ENCODE data around the gene NR2F1-AS1.
"Not testable (repeated sequence)": the region's sequence is repeated elsewhere in the genome, so short reads cannot be mapped to it uniquely, and the experiment has no call there.

The NR2F1-AS1 gene

DNA sequence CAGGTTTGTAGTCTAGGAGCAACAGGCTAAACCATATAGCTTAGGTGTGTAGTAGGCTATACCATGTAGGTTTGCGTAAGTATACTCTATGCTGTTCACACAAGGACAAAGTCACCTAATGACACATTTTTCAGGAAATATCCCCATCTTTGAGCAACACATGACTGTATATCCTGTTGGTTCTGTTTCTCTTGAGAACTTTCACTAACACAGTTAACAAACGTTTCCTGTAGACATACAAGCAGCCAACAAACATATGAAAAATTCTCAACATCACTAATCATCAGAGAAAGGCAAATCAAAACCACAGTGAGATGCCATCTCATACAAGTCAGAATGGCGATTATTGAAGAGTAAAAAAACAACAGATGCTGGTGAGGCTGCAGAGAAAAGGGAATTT is 68.2 kb downstream of the NR2F1-AS1 start:
- no peak for DNase-seq

DNA sequence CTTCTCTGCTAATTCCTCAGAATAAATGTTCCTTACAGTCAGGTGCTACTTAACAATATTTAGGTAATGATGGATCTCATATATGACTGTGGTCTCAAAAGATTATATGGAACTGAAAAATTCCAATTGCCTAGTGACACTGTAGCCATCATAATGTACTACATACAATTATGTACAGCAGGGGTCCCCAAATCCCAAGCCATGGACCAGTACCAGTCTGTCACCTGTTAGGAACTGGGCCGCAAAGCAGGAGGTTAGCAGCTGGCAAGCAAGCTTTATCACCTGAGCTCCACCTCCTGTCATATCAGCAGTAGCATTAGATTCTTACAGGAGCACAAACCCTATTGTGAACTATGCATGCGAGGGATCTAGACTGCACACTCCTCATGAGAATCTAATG is 69.6 kb downstream of the NR2F1-AS1 start:
- DNase-seq = no peak

DNA sequence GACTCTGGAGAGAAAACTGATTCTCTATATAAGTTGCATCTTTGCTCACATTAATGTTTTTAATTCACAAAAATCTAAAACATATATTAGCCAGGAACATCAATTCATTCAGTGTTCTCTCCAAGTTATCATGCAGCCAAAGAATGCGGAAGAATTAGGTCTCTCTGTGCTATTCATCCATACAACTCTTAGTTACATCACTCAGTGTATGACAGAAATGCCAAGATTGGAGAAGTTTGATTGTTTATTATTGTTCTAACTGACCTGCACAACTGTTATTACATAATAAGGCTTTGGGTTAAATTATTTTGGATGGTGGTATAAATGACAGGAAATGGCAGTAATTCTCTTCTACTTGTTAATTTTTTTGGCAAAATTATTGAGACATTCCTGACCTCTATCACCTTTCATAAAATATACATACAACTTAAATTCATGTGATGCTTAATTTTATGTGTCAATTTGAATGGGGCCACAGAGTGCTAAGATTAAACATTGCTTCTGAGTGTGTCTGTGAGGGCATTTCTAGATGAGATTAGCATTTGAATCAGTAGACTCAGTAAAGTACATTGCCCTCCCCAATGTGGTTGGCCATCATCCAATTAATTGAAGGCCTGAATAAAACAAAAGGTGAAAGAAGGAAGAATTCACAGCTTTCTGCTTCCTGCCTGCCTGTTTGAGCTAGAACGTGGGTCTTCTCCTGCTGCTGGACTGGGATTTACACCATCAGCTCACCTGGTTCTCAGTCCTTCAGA is 70.2 kb downstream of the NR2F1-AS1 start:
- DNase-seq = no peak

- not testable (repeated sequence) for DNase-seq
These were observed 75.5 kb downstream of the NR2F1-AS1 start for GRCh38 chr5:93505553-93505952.

DNA sequence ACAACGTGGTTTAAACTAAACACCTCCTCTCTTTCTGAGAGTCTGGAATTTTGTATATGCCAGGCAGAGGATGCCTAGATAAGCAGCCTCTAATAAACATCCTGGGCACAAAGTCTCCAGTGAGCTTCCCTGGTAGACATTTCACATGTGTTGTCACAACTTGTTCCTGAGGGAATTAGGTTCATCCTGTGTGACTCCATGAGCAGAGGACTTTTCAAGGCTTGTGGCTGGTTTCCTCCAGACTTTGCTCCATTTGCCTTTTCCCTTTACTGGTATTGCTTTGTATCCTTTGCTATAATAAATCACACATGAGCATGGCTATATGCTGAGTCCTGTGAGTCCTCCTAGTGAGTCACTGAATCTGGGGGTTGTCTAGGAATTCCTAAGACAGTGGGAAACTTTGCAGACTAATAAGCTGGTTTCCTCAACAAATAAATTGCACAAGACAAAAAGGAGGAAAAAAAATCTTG is 77.4 kb downstream of the NR2F1-AS1 start:
- no peak for DNase-seq

DNA sequence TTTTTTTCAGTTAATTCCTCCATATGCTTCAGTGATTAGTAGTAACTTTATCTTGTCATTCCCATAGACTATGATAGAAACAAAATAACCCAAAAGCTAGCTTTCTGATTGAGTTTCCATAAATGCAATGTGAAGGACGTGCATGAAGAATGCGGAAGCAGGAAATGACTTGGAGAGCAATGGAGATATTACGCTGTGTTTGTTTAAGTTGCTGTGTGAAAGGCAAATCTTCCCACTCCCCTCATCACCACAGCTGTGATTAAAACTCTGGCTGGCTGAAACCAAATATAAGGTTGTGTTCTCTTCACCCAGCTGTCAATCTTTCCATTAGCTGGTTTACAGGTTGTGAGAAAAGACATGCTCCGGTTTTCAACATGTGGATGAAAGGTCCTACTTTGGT is 83.9 kb downstream of the NR2F1-AS1 start:
- no peak for DNase-seq

DNA sequence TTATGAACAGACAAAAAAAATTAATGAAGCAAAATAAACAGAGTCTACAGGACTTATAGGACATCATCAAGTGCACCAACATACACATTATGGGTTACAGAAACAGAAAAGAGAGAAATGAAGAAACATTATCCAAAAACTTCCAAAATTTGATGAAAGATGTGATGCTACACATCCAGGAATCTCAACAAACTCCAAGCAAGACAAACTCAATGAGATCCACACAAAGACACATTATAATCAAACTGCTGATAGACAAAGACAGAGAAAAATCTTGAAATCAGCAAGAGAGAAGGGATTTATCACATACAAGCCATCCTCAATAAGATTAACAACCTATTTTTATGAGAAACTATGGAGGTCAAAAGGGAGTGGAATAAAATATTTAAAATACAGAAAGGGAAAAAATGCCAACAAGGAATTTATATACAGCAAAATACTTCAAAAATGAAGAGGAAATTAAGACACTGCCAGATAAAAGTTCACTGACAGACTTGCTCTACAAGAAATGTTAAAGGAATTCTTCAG is 101.0 kb downstream of the NR2F1-AS1 start:
- DNase-seq = no peak

DNA sequence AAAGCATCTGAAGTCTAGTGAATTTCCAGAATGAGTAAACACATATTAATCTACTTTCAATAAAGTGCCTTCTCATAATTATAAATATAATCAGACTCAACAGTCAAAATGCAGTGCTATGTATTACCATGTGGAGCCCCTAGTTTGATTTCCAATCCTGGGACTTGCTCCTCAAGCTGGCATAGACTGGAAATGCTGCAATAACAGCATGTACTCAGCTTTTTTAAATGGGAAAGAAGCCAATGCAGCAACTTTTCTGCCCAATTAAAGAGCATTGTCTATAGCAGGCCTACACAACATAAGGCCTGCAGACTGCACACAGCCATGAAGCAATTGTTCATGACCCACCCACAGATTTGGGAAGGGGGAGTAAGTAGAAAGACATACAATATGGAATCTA is 103.2 kb downstream of the NR2F1-AS1 start:
- DNase-seq = no peak

GRCh38 chr5:93476251-93476742 is 104.7 kb downstream of the NR2F1-AS1 start:
- DNase-seq = no peak

DNA sequence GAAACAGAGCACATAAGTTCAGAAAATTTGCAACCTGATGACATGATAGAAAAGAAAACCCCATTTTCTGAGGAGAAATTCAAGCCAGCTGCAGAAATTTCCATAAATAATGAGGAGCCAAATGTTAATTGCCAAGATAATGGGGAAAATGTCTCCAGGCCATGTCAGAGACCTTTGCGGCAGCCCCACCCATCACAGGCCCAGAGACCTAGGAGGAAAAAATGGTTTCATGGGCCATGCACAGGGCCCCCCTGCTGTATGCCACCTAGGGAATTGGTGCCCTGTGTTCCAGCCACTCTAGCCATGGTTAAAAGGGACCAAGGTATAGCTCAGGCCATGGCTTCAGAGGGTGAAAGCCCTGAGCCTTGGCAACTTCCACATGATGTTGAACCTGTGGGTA is 118.1 kb downstream of the NR2F1-AS1 start:
- no peak for DNase-seq

DNA sequence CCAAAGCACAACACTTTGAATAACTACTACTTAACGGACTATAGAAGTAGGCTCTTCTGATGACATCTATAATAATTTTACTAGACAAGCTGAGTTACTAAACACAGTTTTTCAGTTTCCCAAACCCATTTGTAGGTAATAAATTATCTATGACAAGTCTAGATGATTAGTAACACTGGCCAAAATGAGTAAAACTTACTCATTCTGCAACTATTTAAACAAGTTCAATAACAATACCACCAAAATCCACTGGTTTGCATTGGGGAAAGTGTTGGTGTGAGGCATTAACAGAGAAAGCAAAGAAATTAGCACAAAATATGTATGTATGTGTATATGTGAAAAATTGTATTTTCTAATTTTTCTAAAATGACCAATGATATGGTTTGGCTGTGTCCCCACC is 119.3 kb downstream of the NR2F1-AS1 start:
- DNase-seq = no peak

- DNase-seq = no peak
These were observed 120.7 kb downstream of the NR2F1-AS1 start for GRCh38 chr5:93460286-93460685.

- DNase-seq = not testable (repeated sequence)
These were observed 124.2 kb downstream of the NR2F1-AS1 start for GRCh38 chr5:93456796-93457195.

GRCh38 chr5:93454896-93455295 is 126.1 kb downstream of the NR2F1-AS1 start:
- no peak for DNase-seq

DNA sequence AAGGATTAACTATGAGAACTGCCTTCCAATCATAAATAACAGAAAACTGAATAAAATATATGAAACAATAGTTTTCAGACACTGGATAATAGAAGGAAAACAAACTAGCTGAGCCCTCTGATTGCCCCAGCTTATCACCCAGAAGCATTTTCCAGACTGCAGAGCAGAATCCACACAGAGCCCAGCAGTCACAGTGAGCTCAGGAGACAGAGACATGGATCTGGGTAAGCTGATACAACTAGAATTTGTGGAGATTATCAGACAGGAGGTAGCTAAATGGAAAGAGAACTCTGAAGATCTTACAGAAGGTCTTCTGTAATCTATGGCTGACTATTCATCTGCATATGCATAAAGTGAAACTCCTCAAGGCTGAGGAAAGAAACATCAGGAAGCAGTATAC is 128.8 kb downstream of the NR2F1-AS1 start:
- no peak for DNase-seq

- no peak for DNase-seq
These were observed 142.9 kb downstream of the NR2F1-AS1 start for GRCh38 chr5:93438124-93438523.

- no peak for DNase-seq
These were observed 144.9 kb downstream of the NR2F1-AS1 start for GRCh38 chr5:93436083-93436482.

- DNase-seq = no peak
These were observed 147.6 kb downstream of the NR2F1-AS1 start for GRCh38 chr5:93433422-93433821.

GRCh38 chr5:93431250-93431649 is 149.8 kb downstream of the NR2F1-AS1 start:
- no peak for DNase-seq

DNA sequence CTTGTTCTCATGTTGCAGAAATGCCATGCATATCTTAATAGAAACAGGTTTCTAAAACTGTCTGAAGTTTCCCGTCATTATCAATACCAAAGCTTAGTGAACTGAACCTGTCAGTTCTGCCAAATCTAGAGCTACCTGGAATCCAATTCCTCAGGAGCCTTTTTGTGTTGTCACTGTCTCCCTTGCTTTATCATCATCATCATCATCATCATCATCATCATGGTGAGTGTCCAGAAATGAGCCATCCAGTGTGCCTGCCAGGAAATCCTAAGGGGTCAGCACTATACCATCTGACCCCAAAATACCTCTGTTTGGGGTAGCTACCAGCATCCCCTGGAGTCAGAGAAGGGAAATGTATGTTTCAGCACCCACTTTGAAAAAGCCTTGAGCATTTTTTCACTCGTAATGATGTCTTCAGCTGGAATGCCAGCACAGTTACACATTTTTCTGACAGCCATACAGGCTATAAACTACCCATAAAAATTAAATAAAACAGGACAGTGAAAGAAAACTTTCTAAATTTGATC is 150.3 kb downstream of the NR2F1-AS1 start:
- no peak for DNase-seq

DNA sequence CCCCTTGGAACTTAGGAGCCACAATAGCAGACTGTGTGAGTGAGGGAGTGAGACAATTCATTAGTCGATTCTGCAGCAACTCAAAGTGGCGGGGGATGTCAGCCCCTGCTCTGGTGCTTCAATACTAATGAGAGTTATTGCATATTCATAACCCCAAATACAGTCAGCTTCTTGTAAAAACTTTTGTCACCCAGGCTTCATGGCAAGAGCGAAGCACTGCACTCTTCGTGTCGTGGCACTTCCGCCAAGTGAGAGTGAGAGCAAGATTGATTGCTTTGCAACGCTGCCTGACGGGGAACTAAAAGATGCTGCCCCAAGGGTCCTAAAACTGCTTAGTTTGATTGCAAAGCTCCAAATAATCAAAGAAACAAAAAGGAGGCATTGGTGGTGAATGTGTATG is 150.9 kb downstream of the NR2F1-AS1 start:
- no peak for DNase-seq

- no peak for DNase-seq
These were observed 152.2 kb downstream of the NR2F1-AS1 start for GRCh38 chr5:93428868-93429267.

GRCh38 chr5:93427316-93427715 is 153.7 kb downstream of the NR2F1-AS1 start:
- no peak for DNase-seq

- DNase-seq = no peak
These were observed 155.9 kb downstream of the NR2F1-AS1 start for GRCh38 chr5:93425096-93425495.

All from stimulated activated CD4-positive, alpha-beta T cell treated with anti-CD3 and anti-CD28 coated beads, Interleukin-1b, Interleukin-23, amount 100 ng/mL, for 48 hours (primary cell).